SH-SY5Y (cell line): ENCODE measurements around the gene ZFR.

Source experiments
- GATA2 ChIP-seq: IDR thresholded peaks from 2 replicates; pipeline ENCODE4 v1.6.1; 2011; ENCODE audit warnings: mild to moderate bottlenecking, low read depth, low read length
- GATA3 ChIP-seq: IDR thresholded peaks from 2 replicates; pipeline ENCODE4 v1.6.1; 2011; ENCODE audit warnings: low read depth, mild to moderate bottlenecking, low read length, moderate library complexity

GRCh38 chr5:32413466-32414263, 30.9 kb downstream of the ZFR start:
- TF ChIP-seq GATA2 (no peak), GATA3 (no peak)
